T-helper 2 cell treated with Interferon-gamma antibody and Interleukin-4, amounts not matched to agents 5 μg/mL and 100 μg/mL, for 36 hours (primary cell): ENCODE data around the gene CAMTA1.

ENCODE experiments used
- DNase-seq: peaks from one replicate; pipeline ENCODE4 v3.0.0; 2021; ENCODE audit warnings: low spot score
- H3K27ac Mint-ChIP-seq: one replicate; pipeline ENCODE4 v1.8.0; 2021; ENCODE audit warnings: mild to moderate bottlenecking, mixed read lengths
- H3K27me3 Mint-ChIP-seq: one replicate; pipeline ENCODE4 v1.8.0; 2021; ENCODE audit warnings: low read depth, mixed read lengths
- H3K36me3 Mint-ChIP-seq: one replicate; pipeline ENCODE4 v1.8.0; 2021; ENCODE audit warnings: low read depth, mixed read lengths
- H3K4me1 Mint-ChIP-seq: one replicate; pipeline ENCODE4 v1.8.0; 2021; ENCODE audit warnings: low read depth, mixed read lengths
- H3K4me3 Mint-ChIP-seq: one replicate; pipeline ENCODE4 v1.8.0; 2022; ENCODE audit warnings: mild to moderate bottlenecking, moderate library complexity, mixed read lengths
- H3K9me3 Mint-ChIP-seq: one replicate; pipeline ENCODE4 v1.8.0; 2021; ENCODE audit warnings: mixed read lengths

Gene CAMTA1

GRCh38 chr1:7456722-7457082 is 671.4 kb downstream of the CAMTA1 start:
- Mint-ChIP-seq H3K9me3 (no peaks in the 10 kb centered on the region), H3K4me1 (peaks cover 3% of the 10 kb centered on the region), H3K4me3 (no peak overlapping the region), H3K36me3 (no peaks in the 10 kb centered on the region), H3K27me3 (peaks cover 2% of the 10 kb centered on the region), H3K27ac (no peak overlapping the region)
- DNase-seq, result no peak

DNA sequence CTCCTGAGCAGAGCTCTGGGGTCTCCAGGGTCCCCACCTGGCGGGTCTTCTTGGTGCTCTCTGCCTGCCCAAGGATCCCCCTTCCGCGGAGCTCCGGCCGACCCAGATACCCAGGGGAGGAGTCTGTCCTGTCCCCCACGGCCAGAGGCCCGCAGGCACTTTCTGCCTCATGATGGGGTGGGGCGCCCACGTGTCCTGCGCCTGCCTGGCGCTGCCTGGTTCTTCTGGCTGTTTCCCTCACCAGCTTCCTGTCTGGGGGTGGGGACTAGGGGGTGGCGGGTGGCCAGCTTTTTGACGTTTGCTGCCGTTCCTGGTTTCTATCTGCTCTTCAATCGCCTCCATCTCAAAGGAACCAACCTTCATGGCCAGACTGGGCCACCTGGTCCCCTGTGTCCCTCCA is 672.6 kb downstream of the CAMTA1 start:
- no peak for DNase-seq
- Mint-ChIP-seq H3K27me3 (peaks cover 2% of the 10 kb centered on the region), H3K36me3 (no peaks in the 10 kb centered on the region), H3K4me3 (no peak overlapping the region), H3K27ac (no peak overlapping the region), H3K4me1 (peaks cover 3% of the 10 kb centered on the region), H3K9me3 (no peaks in the 10 kb centered on the region)

DNA sequence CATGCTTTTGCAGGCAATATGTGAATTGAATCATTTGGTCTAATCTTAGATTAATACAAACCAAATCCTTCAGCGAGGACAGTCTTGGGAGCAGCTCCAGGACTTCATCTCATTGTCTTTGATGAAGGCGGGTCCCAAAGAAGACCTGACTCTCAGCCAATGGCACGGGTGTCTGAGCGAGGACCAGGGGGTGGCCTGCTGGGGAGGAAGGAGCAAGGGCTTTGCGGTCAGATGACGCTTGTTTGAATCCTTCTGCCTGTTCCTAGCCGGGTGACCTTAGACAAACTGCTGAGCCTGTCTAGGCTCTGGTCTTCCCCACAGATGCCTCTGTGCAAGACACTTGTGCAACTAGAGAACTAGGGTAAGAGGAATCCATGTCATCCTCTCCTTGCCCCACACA is 673.7 kb downstream of the CAMTA1 start:
- no peaks in the 10 kb centered on the region for H3K36me3 Mint-ChIP-seq
- peaks cover 3% of the 10 kb centered on the region for H3K4me1 Mint-ChIP-seq

GRCh38 chr1:7459914-7460313 is 674.7 kb downstream of the CAMTA1 start:
- H3K27me3 Mint-ChIP-seq, result peaks cover 2% of the 10 kb centered on the region
- no peak overlapping the region for H3K4me3 Mint-ChIP-seq
- peaks cover 3% of the 10 kb centered on the region for H3K4me1 Mint-ChIP-seq
- H3K27ac Mint-ChIP-seq, result no peak overlapping the region
- no peaks in the 10 kb centered on the region for H3K9me3 Mint-ChIP-seq
- no peak for DNase-seq
- H3K36me3 Mint-ChIP-seq, result no peaks in the 10 kb centered on the region

More for the DNA sequence above, 673.7 kb downstream of the CAMTA1 start:
- H3K27me3 Mint-ChIP-seq, result peaks cover 2% of the 10 kb centered on the region
- H3K27ac Mint-ChIP-seq, result no peak overlapping the region
- H3K9me3 Mint-ChIP-seq, result no peaks in the 10 kb centered on the region
- DNase-seq, result no peak
- no peak overlapping the region for H3K4me3 Mint-ChIP-seq

DNA sequence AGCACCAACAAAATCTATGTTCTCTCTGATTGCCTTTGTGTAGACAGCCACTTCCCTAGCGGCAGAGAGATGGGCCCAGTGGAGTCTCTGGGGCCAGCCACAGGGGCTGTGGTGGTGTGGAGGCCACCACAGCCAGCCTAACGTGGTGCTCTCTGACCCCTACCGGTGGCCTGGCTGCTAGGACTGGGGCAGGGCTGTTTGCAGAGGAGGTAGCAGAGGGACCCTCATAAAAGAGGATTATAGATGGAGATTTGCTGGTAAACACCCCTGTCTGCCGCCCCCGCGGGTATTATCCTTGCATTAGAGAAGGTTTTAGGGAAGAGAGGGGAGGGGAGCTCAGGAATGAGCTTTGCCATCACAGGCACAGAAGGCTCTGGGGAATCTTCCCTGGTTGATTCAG is 675.6 kb downstream of the CAMTA1 start:
- H3K4me3 Mint-ChIP-seq, result no peak overlapping the region
- no peaks in the 10 kb centered on the region for H3K36me3 Mint-ChIP-seq
- peaks cover 2% of the 10 kb centered on the region for H3K27me3 Mint-ChIP-seq
- no peaks in the 10 kb centered on the region for H3K9me3 Mint-ChIP-seq
- H3K4me1 Mint-ChIP-seq, result peaks cover 3% of the 10 kb centered on the region
- H3K27ac Mint-ChIP-seq, result no peak overlapping the region
- DNase-seq, result no peak

DNA sequence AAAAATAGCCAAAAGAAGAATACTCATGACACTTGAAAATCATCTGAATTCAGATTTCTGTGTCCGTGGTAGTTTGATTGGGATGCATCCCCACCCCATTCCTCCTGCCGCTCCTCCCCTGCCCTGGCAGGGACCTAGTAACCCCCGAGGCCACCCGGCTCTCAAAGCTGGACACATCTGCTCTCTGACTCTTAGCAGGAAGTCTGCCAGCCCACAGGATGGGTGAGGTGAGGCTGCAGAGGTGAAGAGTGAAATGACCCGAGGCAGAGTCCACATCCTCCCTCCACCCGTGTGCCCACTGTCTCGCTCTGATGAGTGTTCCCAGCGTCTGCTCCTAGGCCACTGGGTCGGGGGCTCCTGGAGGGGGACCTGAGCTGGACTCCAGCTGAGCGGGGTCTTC is 677.4 kb downstream of the CAMTA1 start:
- no peaks in the 10 kb centered on the region for H3K9me3 Mint-ChIP-seq
- H3K36me3 Mint-ChIP-seq, result no peaks in the 10 kb centered on the region
- H3K4me3 Mint-ChIP-seq, result no peak overlapping the region
- no peak overlapping the region for H3K27ac Mint-ChIP-seq
- no peak for DNase-seq
- H3K27me3 Mint-ChIP-seq, result peaks cover 2% of the 10 kb centered on the region
- H3K4me1 Mint-ChIP-seq, result peaks cover 3% of the 10 kb centered on the region

DNA sequence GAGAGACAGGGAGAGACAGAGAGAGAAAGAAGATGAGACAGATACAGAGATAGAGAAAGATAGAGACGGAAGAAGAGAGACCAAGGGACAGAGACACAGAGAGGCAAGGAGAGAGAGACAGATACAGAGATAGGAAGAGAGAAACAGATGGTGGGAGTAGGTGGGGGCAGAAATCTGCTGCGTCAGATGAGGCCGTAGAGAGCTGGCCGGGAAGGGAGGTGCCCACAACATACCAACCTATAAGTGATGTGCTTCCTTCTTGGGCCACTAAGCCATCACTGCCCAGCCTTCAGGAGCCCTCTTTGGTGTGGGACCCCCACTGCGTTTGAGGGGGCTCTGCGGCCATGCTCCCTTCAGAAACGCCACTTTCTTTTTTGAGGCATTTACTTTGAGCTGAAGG is 678.3 kb downstream of the CAMTA1 start:
- H3K27me3 Mint-ChIP-seq, result no peaks in the 10 kb centered on the region
- no peak overlapping the region for H3K4me3 Mint-ChIP-seq
- no peaks in the 10 kb centered on the region for H3K36me3 Mint-ChIP-seq
- no peaks in the 10 kb centered on the region for H3K4me1 Mint-ChIP-seq
- no peak for DNase-seq
- H3K27ac Mint-ChIP-seq, result no peak overlapping the region
- H3K9me3 Mint-ChIP-seq, result no peaks in the 10 kb centered on the region

DNA sequence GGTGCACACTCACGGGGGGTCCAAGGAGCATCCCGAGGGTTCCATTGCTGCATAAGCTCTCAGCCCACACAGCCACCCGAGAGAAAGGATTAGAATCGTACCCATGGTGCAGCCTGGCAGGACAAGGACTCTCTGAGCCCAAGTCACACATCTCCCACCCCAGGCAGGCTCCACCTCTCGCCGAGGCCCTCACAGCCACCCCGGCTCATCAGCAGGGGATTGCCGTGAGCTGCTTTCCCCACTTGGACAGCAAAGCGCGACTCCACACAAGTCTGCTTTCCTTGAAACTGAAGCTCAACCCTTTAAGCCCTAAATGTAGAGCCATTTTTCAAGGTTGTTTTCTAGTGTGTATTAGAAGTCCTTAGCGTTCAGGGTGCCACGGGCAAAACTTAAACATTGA is 679.5 kb downstream of the CAMTA1 start:
- Mint-ChIP-seq H3K9me3 (no peaks in the 10 kb centered on the region), H3K4me1 (no peaks in the 10 kb centered on the region), H3K27ac (no peak overlapping the region), H3K27me3 (no peaks in the 10 kb centered on the region), H3K36me3 (no peaks in the 10 kb centered on the region), H3K4me3 (no peak overlapping the region)
- DNase-seq, result no peak

DNA sequence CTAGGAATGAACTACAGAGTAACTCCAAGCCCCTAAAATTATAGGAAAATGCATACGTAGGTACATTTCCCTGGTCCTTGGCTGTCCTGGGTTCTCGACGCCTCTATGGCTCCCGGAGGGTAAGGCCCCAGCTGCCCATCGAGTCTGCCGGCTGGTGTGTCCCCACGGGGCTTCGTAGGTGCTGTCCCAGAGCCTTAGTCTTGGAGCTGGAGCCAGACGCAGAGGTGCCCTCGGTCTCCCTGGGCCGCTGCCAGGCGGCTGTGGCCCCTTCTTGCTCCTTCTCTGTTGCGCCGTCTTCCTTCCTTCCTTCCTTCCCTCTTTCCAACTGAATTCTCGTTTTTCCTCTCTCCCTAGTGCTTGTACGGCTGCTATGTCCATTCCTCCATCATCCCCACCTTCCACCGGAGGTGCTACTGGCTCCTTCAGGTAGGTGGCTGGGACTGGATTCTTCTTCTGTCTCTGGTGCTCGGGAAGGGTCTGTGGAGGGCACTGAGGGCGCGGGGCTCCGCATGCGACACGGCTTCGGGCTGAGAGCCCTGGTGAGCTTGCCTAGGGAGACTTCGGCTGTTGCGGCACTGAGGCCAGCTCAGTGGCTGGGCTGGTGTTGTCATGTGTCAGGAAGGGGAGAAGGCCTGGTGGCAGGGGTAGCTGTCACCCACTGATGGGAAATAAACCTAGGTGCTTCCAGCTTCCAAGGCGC is 682.4 kb downstream of the CAMTA1 start:
- Mint-ChIP-seq H3K4me3 (no peak overlapping the region), H3K4me1 (no peaks in the 10 kb centered on the region), H3K27ac (no peak overlapping the region), H3K27me3 (no peaks in the 10 kb centered on the region), H3K9me3 (no peaks in the 10 kb centered on the region), H3K36me3 (no peaks in the 10 kb centered on the region)
- DNase-seq, result no peak

GRCh38 chr1:7468248-7468647 is 683.0 kb downstream of the CAMTA1 start:
- no peak for DNase-seq
- Mint-ChIP-seq H3K4me1 (no peaks in the 10 kb centered on the region), H3K36me3 (no peaks in the 10 kb centered on the region), H3K27me3 (no peaks in the 10 kb centered on the region), H3K4me3 (no peak overlapping the region), H3K27ac (no peak overlapping the region), H3K9me3 (no peaks in the 10 kb centered on the region)

DNA sequence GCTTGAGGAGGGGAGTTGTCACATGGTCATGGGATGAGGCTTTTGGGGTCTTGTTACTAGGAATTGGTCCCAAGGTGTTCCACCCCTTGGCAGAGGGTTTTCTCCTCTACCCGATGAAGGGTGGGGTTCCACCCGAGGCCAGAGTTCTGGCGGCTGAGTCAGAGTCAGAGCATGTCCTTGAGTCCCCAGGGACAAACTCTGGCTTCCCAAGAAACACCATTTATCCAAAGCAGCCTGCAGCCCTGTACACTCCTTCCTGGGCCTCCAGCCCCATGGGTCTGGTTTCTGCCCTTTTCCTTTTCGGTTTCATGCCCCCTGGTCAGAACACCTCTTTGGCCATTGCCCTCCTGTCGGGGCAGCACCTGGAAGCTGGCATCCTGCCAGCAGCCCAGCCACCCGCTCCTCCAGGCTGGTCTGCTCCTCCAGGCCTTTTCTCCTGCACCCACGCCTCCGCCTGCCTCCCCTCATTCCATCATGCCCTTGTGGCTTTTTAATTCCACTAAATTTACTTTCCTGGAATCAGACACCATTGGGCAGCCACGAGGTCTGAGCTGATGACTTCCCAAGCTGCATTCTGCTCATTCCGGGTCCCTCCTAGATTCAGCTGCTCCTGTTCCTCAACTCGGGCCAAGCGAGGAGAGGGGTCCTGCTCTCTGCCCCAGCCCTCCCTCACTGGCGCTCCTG is 684.1 kb downstream of the CAMTA1 start:
- no peak overlapping the region for H3K4me3 Mint-ChIP-seq
- DNase-seq, result no peak
- H3K4me1 Mint-ChIP-seq, result no peaks in the 10 kb centered on the region
- H3K9me3 Mint-ChIP-seq, result no peaks in the 10 kb centered on the region
- no peaks in the 10 kb centered on the region for H3K27me3 Mint-ChIP-seq
- H3K27ac Mint-ChIP-seq, result no peak overlapping the region
- H3K36me3 Mint-ChIP-seq, result no peaks in the 10 kb centered on the region

GRCh38 chr1:7470904-7471638 is 685.8 kb downstream of the CAMTA1 start:
- no peak for DNase-seq
- no peaks in the 10 kb centered on the region for H3K27me3 Mint-ChIP-seq
- no peaks in the 10 kb centered on the region for H3K9me3 Mint-ChIP-seq
- no peaks in the 10 kb centered on the region for H3K36me3 Mint-ChIP-seq
- no peaks in the 10 kb centered on the region for H3K4me1 Mint-ChIP-seq
- no peak overlapping the region for H3K27ac Mint-ChIP-seq
- H3K4me3 Mint-ChIP-seq, result no peak overlapping the region

- H3K27ac Mint-ChIP-seq, result no peak overlapping the region
- no peaks in the 10 kb centered on the region for H3K27me3 Mint-ChIP-seq
- DNase-seq, result no peak
- H3K9me3 Mint-ChIP-seq, result no peaks in the 10 kb centered on the region
- H3K4me1 Mint-ChIP-seq, result no peaks in the 10 kb centered on the region
- no peaks in the 10 kb centered on the region for H3K36me3 Mint-ChIP-seq
- no peak overlapping the region for H3K4me3 Mint-ChIP-seq
Observed at GRCh38 chr1:7471836-7472235, 686.6 kb downstream of the CAMTA1 start.
